Transverse colon (tissue), 4 donors: Measurements from ENCODE around the gene POPDC2. TPM values are rescaled to one million over a fixed set of nuclear protein-coding genes. Genes with fewer than 3 reads are reported as not detected.
A peak's percentile ranks its signal among the peaks of the same experiment; 100 is the strongest.

Experiments
- DNase-seq: peaks from one replicate; pipeline ENCODE4 v3.0.0-alpha.2; 2019
- H3K27ac ChIP-seq, 4 donors: fragments of 200-600 bp; sonication (generic); 2 replicates each; pipeline ENCODE4 v1.5.1; 2016 to 2018; ENCODE audit warnings: inconsistent platforms in 4 of 4
- H3K27me3 ChIP-seq: fragments of 200-600 bp; sonication (generic); 2 replicates; pipeline ENCODE4 v1.5.1; 2017; ENCODE audit warnings: inconsistent platforms
- H3K36me3 ChIP-seq, 4 donors: fragments of 200-600 bp; sonication (generic); 2 replicates each; pipeline ENCODE4 v1.5.1; 2017 to 2019; ENCODE audit warnings: inconsistent platforms in 4 of 4
- H3K4me1 ChIP-seq, 4 donors: fragments of 200-600 bp; sonication (generic); 2 replicates each; pipeline ENCODE4 v1.5.1; 2017 to 2020; ENCODE audit warnings: inconsistent platforms in 4 of 4
- H3K4me3 ChIP-seq, 4 donors: fragments of 200-600 bp; sonication (generic); 1 replicate in 1 of 4; 2 replicates in 3 of 4; pipeline versions ENCODE4 v1.5.1 to v1.6.1; 2017 to 2019; ENCODE audit warnings: inconsistent platforms in 4 of 4
- H3K9me3 ChIP-seq, 2 donors: fragments of 200-600 bp; sonication (generic); 2 replicates each; pipeline ENCODE4 v1.5.1; 2017 to 2019; ENCODE audit warnings: inconsistent platforms in 2 of 2
- EP300 ChIP-seq: sonication (generic); formaldehyde crosslinking; IDR thresholded peaks from one replicate; pipeline ENCODE4 v1.6.1; 2017; ENCODE audit warnings: antibody characterized with exemption, low read depth
- POLR2A ChIP-seq: fragments of 450-650 bp; IDR thresholded peaks from one replicate; pipeline ENCODE4 v1.6.1; 2016; ENCODE audit warnings: antibody characterized with exemption, mild to moderate bottlenecking, moderate library complexity
- POLR2AphosphoS5 ChIP-seq, 3 donors: sonication (generic); formaldehyde crosslinking; IDR thresholded peaks; one replicate each; pipeline ENCODE4 v1.6.1; 2016; ENCODE audit warnings: antibody characterized with exemption in 3 of 3
- WGBS, 2 donors: methylation state at CpG; one replicate each; pipeline ENCODE4 v1.1.5; 2018; ENCODE audit warnings: low coverage in 1 of 2; 5-methylcytosine and 5-hydroxymethylcytosine counted together
- in situ Hi-C, 4 donors: fragments of 200-750 bp; cut with MboI; loops; one replicate each; pipeline versions ENCODE4 v1.15.0 to v1.15.1; 2017; ENCODE audit warnings: low sequenced_read_pairs in 3 of 4, low pct_ligation_motif_present in 1 of 4, low pct_unique_long_range_greater_than_20kb in 1 of 4
- intact Hi-C: fragments of 100-400 bp; cut with DNase I; formaldehyde crosslinking; loops from one replicate; pipeline ENCODE4 v1.15.1; 2023; ENCODE audit warnings: low total_unique reads
- total RNA-seq, 4 donors: library from RNA; depleted of rRNA; stranded (reverse); fragments of >200 nt; gene quantifications; one replicate each; pipeline ENCODE4 v1.1.0, GENCODE V29; 2016
- TF ChIP-seq, protein P1 (sequence below), 5 experiments: fragments of 200-600 bp in 3 of 5; fragments of 450-650 bp in 2 of 5; sonication (generic) in 3 of 5; IDR thresholded peaks; 1 replicate in 2 of 5; 2 replicates in 3 of 5; pipeline ENCODE4 v1.5.1; 2016 to 2017; ENCODE audit warnings: antibody characterized with exemption in 5 of 5, inconsistent platforms in 3 of 5, mild to moderate bottlenecking in 2 of 5, moderate library complexity in 1 of 5

POPDC2 gene
- total RNA-seq, 4 donors from 2014 or later, result 15.0 to 17.7 (median 15.6) TPM

GRCh38 chr3:119676771-119677640 lies 16.6 kb upstream of the POPDC2 start, which contains the start of gene COX17:
Gene COX17, minus strand, starts transcription at chr3:119677406. Its CDS starts 96 bp downstream, at chr3:119677310.
- intact Hi-C loops, result no loop called here

GRCh38 chr3:119676020-119676419 lies 15.6 kb upstream of the POPDC2 start:
- peak overlapping the region; percentile 92 to 96 (median 93) for H3K27ac ChIP-seq
- peaks cover 0 to 19% (median 10%) of the 10 kb centered on the region in 4 donors for H3K4me1 ChIP-seq
- DNase-seq, result no peak
- no peaks in the 10 kb centered on the region for H3K9me3 ChIP-seq
- peak overlapping the region in 2 of 4 donors; percentile 66 to 73 for H3K4me3 ChIP-seq
- in situ Hi-C loops, result loop anchor here in 3 of 4 donors (25.0 kb wide), 3 partner anchors 164 to 389 kb away; partner anchors contain the start of genes ARHGAP31 (in 1 of the 3) and TIMMDC1 (in 1 of the 3)
- H3K27me3 ChIP-seq, result no peaks in the 10 kb centered on the region
- intact Hi-C loops, result no loop called here
- TF ChIP-seq, protein P1, sequence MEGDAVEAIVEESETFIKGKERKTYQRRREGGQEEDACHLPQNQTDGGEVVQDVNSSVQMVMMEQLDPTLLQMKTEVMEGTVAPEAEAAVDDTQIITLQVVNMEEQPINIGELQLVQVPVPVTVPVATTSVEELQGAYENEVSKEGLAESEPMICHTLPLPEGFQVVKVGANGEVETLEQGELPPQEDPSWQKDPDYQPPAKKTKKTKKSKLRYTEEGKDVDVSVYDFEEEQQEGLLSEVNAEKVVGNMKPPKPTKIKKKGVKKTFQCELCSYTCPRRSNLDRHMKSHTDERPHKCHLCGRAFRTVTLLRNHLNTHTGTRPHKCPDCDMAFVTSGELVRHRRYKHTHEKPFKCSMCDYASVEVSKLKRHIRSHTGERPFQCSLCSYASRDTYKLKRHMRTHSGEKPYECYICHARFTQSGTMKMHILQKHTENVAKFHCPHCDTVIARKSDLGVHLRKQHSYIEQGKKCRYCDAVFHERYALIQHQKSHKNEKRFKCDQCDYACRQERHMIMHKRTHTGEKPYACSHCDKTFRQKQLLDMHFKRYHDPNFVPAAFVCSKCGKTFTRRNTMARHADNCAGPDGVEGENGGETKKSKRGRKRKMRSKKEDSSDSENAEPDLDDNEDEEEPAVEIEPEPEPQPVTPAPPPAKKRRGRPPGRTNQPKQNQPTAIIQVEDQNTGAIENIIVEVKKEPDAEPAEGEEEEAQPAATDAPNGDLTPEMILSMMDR (IDR thresholded peaks at IDR 0.05), result no peak
- no peak for TF ChIP-seq POLR2A
- TF ChIP-seq EP300, result no peak
- TF ChIP-seq POLR2AphosphoS5 (IDR thresholded peaks at IDR 0.05), result no peak
- 55 to 57% methylated on average over 1 of the region's 1 CpG for WGBS, 2 donors
- peaks cover 0 to 31% (median 0%) of the 10 kb centered on the region in 4 donors for H3K36me3 ChIP-seq

More at GRCh38 chr3:119676771-119677640, 16.6 kb upstream of the POPDC2 start, which contains the start of gene COX17:
- Histone ChIP-seq H3K27me3 (no peaks in the 10 kb centered on the region), H3K4me3 (peak within 1 kb of the TSS; percentile 57 to 82 (median 70)), H3K9me3 (no peaks in the 10 kb centered on the region), H3K27ac (peak within 1 kb of the TSS; percentile 92 to 96 (median 93)), H3K4me1 (peaks cover 0 to 19% (median 10%) of the 10 kb centered on the region in 4 donors), H3K36me3 (peaks cover 0 to 24% (median 0%) of the 10 kb centered on the region in 4 donors)
- in situ Hi-C loops, result loop anchor here in 3 of 4 donors (25.0 kb wide), 3 partner anchors 165 to 390 kb away; partner anchors contain the start of genes ARHGAP31 (in 1 of the 3) and TIMMDC1 (in 1 of the 3)
- peak; percentile 98 for DNase-seq
- 1 to 2% methylated on average over 9 to 46 of the region's 54 CpGs for WGBS, 2 donors
- TF ChIP-seq, protein P1 (IDR thresholded peaks at IDR 0.05), result no peak
- TF ChIP-seq POLR2AphosphoS5 (IDR thresholded peaks at IDR 0.05) (peak; percentile 68 to 89 (median 81)), EP300 (no peak), POLR2A (peak; percentile 82)

DNA sequence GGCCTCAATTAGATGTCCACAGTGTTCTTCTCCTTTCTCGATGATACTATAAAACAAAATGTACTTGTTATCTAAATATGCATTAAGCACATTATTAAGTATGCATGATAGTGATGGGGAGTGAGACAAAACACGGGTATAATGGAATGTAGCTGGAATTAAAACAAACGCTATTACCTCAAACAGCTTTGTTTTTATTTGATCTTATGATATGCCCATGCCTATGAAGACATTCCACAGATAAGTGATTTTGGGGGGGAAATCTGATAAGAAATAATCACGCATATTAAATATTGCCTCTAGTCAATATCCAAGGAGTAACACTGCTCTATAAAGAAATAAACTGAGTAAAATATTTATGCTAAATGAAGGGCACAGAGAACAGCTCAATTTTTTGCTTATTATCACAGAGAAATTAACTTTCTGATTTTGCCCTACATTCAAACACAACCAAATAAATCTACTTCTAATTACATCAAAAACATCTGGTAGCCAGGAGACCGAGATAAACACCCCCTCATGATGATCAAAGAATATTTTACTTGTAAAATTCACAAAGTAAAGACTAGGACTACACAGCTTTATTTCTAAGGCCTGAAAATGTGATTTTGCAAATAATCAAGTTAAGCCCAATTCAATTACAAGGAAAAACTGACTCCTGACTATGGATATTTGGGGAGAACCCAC lies 14.9 kb upstream of the POPDC2 start:
- WGBS, 2 donors, result 70 to 71% methylated on average over 5 of the region's 5 CpGs
- in situ Hi-C loops, result loop anchor here in 3 of 4 donors (25.0 kb wide), 3 partner anchors 163 to 388 kb away; partner anchors contain the start of genes ARHGAP31 (in 1 of the 3) and TIMMDC1 (in 1 of the 3)
- Histone ChIP-seq H3K27me3 (no peaks in the 10 kb centered on the region), H3K36me3 (peaks cover 0 to 31% (median 0%) of the 10 kb centered on the region in 4 donors), H3K9me3 (no peaks in the 10 kb centered on the region), H3K4me1 (peaks cover 0 to 19% (median 10%) of the 10 kb centered on the region in 4 donors), H3K27ac (peak overlapping the region in 3 of 4 donors; percentile 92 to 96 (median 93)), H3K4me3 (no peak overlapping the region)
- no peak for DNase-seq
- TF ChIP-seq EP300 (no peak), POLR2AphosphoS5 (IDR thresholded peaks at IDR 0.05) (no peak), POLR2A (no peak)
- TF ChIP-seq, protein P1 (IDR thresholded peaks at IDR 0.05), result no peak
- intact Hi-C loops, result no loop called here
